ENCODE results near the gene TAGLN3. TPM values are rescaled to one million over a fixed set of nuclear protein-coding genes. Genes with fewer than 3 reads are reported as not detected.

The TAGLN3 gene
- total RNA-seq, 1 experiment from 2014 or later = not detected

GRCh38 chr3:112017091-112017490, 18.4 kb downstream of the TAGLN3 start:
- no peak overlapping the region for H3K4me3 ChIP-seq (ENCODE audit: low read depth in 2 of 2, low read length in 2 of 2)
- ChIA-PET POLR2A (no interaction called here), CTCF (no interaction called here)
- TF ChIP-seq POLR2AphosphoS5 (IDR thresholded peaks at IDR 0.05; ENCODE audit: low read depth, low read length) (no peak), CTCF (IDR thresholded peaks at IDR 0.05) (no peak), TCF7L2 (IDR thresholded peaks at IDR 0.05; ENCODE audit: low read depth, low read length) (no peak), SIN3A (IDR thresholded peaks at IDR 0.05; ENCODE audit: borderline replicate concordance, insufficient read depth, low read depth, low read length) (no peak), REST (IDR thresholded peaks at IDR 0.05; ENCODE audit: insufficient read depth in 1 of 2, low read depth in 2 of 2, low read length in 1 of 2) (no peak)
- ATAC-seq (no peak), DNase-seq (ENCODE audit: low read depth, low spot score) (no peak)
- in situ Hi-C loops (cut with HindIII; ENCODE audit: low pct_unique_long_range_greater_than_20kb, low sequenced_read_pairs) = no loop called here
- H3K27me3 ChIP-seq (ENCODE audit: control insufficient read depth, insufficient read depth, low read length) = no peaks in the 10 kb centered on the region; the same call in 1 of the 2 replicates
- H3K9me3 ChIP-seq (ENCODE audit: control insufficient read depth, insufficient read depth, low read depth, low read length) = no peaks in the 10 kb centered on the region
- no peaks in the 10 kb centered on the region for H3K4me1 ChIP-seq (ENCODE audit: control insufficient read depth, insufficient read depth, low read length)
- intact Hi-C loops (cut with micrococcal nuclease; ENCODE audit: unreplicated experiment) = no loop called here
- no peaks in the 10 kb centered on the region for H3K36me3 ChIP-seq (ENCODE audit: control insufficient read depth, insufficient read depth, low read length)
- no TSS peak for BruUV-seq (replicated peaks)
- H3K27ac ChIP-seq (ENCODE audit: low read length) = no peak overlapping the region

- Histone ChIP-seq H3K36me3 (ENCODE audit: control insufficient read depth, insufficient read depth, low read length) (no peaks in the 10 kb centered on the region), H3K4me1 (ENCODE audit: control insufficient read depth, insufficient read depth, low read length) (no peaks in the 10 kb centered on the region), H3K27me3 (ENCODE audit: control insufficient read depth, insufficient read depth, low read length) (no peaks in the 10 kb centered on the region; the same call in 1 of the 2 replicates), H3K4me3 (ENCODE audit: low read depth in 2 of 2, low read length in 2 of 2) (no peak overlapping the region), H3K9me3 (ENCODE audit: control insufficient read depth, insufficient read depth, low read depth, low read length) (no peaks in the 10 kb centered on the region), H3K27ac (ENCODE audit: low read length) (no peak overlapping the region)
- no TSS peak for BruUV-seq (replicated peaks)
- intact Hi-C loops (cut with micrococcal nuclease; ENCODE audit: unreplicated experiment) (no loop called here), in situ Hi-C loops (cut with HindIII; ENCODE audit: low pct_unique_long_range_greater_than_20kb, low sequenced_read_pairs) (no loop called here)
- TF ChIP-seq SIN3A (IDR thresholded peaks at IDR 0.05; ENCODE audit: borderline replicate concordance, insufficient read depth, low read depth, low read length) = no peak
- TF ChIP-seq TCF7L2 (IDR thresholded peaks at IDR 0.05; ENCODE audit: low read depth, low read length) = no peak
- TF ChIP-seq CTCF (IDR thresholded peaks at IDR 0.05) = no peak
- TF ChIP-seq POLR2AphosphoS5 (IDR thresholded peaks at IDR 0.05; ENCODE audit: low read depth, low read length) = no peak
- TF ChIP-seq REST (IDR thresholded peaks at IDR 0.05; ENCODE audit: insufficient read depth in 1 of 2, low read depth in 2 of 2, low read length in 1 of 2) = no peak
- POLR2A ChIA-PET = no interaction called here
- no peak for DNase-seq (ENCODE audit: low read depth, low spot score)
- no peak for ATAC-seq
- CTCF ChIA-PET = no interaction called here
Observed at GRCh38 chr3:112018712-112019111, 20.0 kb downstream of the TAGLN3 start.
